Activated CD8-positive, alpha-beta memory T cell treated with anti-CD3 and anti-CD28 coated beads, Interleukin-2, amount 10 ng/mL, durations not matched to agents 7 days and 5 days (primary cell): ENCODE measurements around the gene LHX6. TPM values are rescaled to one million over a fixed set of nuclear protein-coding genes. Genes with fewer than 3 reads are reported as not detected.

Experiments
- ATAC-seq: fragments of 150-1000 bp; cut with Tn5 transposase; one replicate; pipeline ENCODE4 v1.10.0; 2021; ENCODE audit warnings: moderate library complexity
- CTCF ChIA-PET: fragments of 350-600 bp; sonication (Branson Sonifier 250); formaldehyde crosslinking; loops from one replicate; lab custom pipeline; 2021; ENCODE audit warnings: antibody characterized with exemption; lab: Charles Lee
- DNase-seq: peaks from one replicate; pipeline ENCODE4 v3.0.0-alpha.2; 2020
- H3K27ac Mint-ChIP-seq: one replicate; pipeline ENCODE4 v1.8.0; 2021; ENCODE audit warnings: mild to moderate bottlenecking, mixed read lengths
- H3K27me3 Mint-ChIP-seq: one replicate; pipeline ENCODE4 v1.8.0; 2021; ENCODE audit warnings: mixed read lengths
- H3K36me3 Mint-ChIP-seq: one replicate; pipeline ENCODE4 v1.8.0; 2021; ENCODE audit warnings: mild to moderate bottlenecking, mixed read lengths
- H3K4me1 Mint-ChIP-seq: one replicate; pipeline ENCODE4 v1.8.0; 2021; ENCODE audit warnings: mixed read lengths
- H3K4me3 Mint-ChIP-seq: one replicate; pipeline ENCODE4 v1.8.0; 2021; ENCODE audit warnings: mild to moderate bottlenecking, moderate library complexity, mixed read lengths
- H3K9me3 Mint-ChIP-seq: one replicate; pipeline ENCODE4 v1.8.0; 2022; ENCODE audit warnings: low read depth, mixed read lengths
- total RNA-seq, 2 experiments: library from RNA; stranded (reverse); gene quantifications; one replicate each; pipeline ENCODE4 v1.2.3, GENCODE V29; 2021

Gene LHX6
- total RNA-seq, 2 experiments from 2014 or later = not detected

DNA sequence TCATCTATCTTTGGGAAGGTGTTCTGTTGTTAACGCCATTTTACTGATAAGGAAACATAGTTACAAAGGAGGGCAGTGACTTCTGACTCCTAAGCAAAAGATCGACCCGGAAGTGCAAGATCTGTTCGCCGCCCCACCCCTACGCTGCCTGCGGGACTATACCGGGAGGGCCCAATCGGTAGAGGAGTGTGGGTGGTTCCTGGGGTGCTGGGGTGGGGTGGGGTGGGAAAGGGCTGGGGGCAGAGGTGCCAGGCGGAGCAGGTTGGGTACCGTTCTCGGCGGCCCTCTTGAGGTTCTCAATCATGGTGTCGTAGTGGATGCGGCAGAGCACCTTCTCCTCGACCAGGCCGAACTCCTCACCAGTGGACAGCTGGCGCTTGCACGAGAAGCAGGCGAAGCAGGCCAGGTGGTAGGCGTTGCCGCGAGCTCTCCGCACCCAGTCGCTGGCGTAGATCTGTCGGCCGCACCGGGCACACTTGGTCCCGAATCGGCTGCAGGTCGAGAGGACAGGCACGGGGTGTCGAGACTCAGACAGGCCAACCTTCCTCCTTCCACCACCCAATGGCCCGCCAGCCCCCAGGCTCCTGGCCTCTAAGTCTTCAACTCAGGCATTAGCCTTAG, 11.8 kb downstream of the LHX6 start:
- H3K9me3 Mint-ChIP-seq = no peaks in the 10 kb centered on the region
- H3K4me1 Mint-ChIP-seq = peaks cover 21% of the 10 kb centered on the region
- ATAC-seq (no peak), DNase-seq (no peak)
- peaks cover 90% of the 10 kb centered on the region for H3K27me3 Mint-ChIP-seq
- H3K36me3 Mint-ChIP-seq = no peaks in the 10 kb centered on the region
- no peak overlapping the region for H3K4me3 Mint-ChIP-seq
- no peak overlapping the region for H3K27ac Mint-ChIP-seq
- CTCF ChIA-PET = interaction anchor here (1.8 kb wide), 1 partner anchor 118 kb away, joined by 5 read pairs; no protein-coding TSS in a partner anchor

- peaks cover 90% of the 10 kb centered on the region for H3K27me3 Mint-ChIP-seq
- ATAC-seq (no peak), DNase-seq (no peak)
- H3K27ac Mint-ChIP-seq = no peak overlapping the region
- H3K4me3 Mint-ChIP-seq = no peak overlapping the region
- H3K36me3 Mint-ChIP-seq = no peaks in the 10 kb centered on the region
- no peaks in the 10 kb centered on the region for H3K9me3 Mint-ChIP-seq
- peaks cover 21% of the 10 kb centered on the region for H3K4me1 Mint-ChIP-seq
- CTCF ChIA-PET = no interaction called here
Measured at GRCh38 chr9:122216138-122216797, 12.5 kb downstream of the LHX6 start.

DNA sequence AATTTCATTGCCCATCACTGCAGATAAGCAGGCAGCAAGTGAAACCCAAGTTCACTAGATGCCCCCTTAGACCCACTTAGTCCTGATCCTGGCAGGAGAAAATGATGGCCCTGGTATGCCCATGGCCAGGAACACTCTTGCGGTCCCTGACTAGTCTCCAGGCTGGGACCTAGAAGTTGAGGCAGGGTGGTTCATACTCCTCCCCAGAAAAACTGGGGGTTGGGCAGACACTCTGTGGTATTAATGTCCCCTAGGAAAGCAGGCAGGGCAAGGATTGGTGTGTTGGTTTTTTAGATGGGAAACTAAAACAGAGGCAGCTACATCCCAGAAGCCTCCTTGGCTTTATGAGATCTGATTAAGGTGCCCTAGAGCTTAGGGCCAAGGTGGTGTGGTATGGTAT, 13.1 kb downstream of the LHX6 start:
- peaks cover 21% of the 10 kb centered on the region for H3K4me1 Mint-ChIP-seq
- peaks cover 90% of the 10 kb centered on the region for H3K27me3 Mint-ChIP-seq
- no peaks in the 10 kb centered on the region for H3K9me3 Mint-ChIP-seq
- no peaks in the 10 kb centered on the region for H3K36me3 Mint-ChIP-seq
- DNase-seq (no peak), ATAC-seq (no peak)
- CTCF ChIA-PET = interaction anchor here (0.6 kb wide), 1 partner anchor 56 kb away, joined by 3 read pairs; the partner anchor contains the start of genes MORN5 and NDUFA8
- no peak overlapping the region for H3K27ac Mint-ChIP-seq
- H3K4me3 Mint-ChIP-seq = no peak overlapping the region

GRCh38 chr9:122214507-122214906, 14.2 kb downstream of the LHX6 start:
- ATAC-seq (no peak), DNase-seq (no peak)
- no peak overlapping the region for H3K27ac Mint-ChIP-seq
- CTCF ChIA-PET = interaction anchor here (1.4 kb wide), 1 partner anchor 8 kb away, joined by 3 read pairs; no protein-coding TSS in a partner anchor
- peaks cover 17% of the 10 kb centered on the region for H3K4me1 Mint-ChIP-seq
- no peaks in the 10 kb centered on the region for H3K36me3 Mint-ChIP-seq
- no peak overlapping the region for H3K4me3 Mint-ChIP-seq
- peaks cover 78% of the 10 kb centered on the region for H3K27me3 Mint-ChIP-seq
- H3K9me3 Mint-ChIP-seq = no peaks in the 10 kb centered on the region

GRCh38 chr9:122213589-122214413, 15.0 kb downstream of the LHX6 start:
- CTCF ChIA-PET = interaction anchor here (1.4 kb wide), 1 partner anchor 9 kb away, joined by 3 read pairs; no protein-coding TSS in a partner anchor
- peak overlapping the region; percentile 33 for H3K4me3 Mint-ChIP-seq
- H3K27ac Mint-ChIP-seq = no peak overlapping the region
- peaks cover 71% of the 10 kb centered on the region for H3K27me3 Mint-ChIP-seq
- DNase-seq (peak; percentile 69), ATAC-seq (peak; percentile 76)
- no peaks in the 10 kb centered on the region for H3K36me3 Mint-ChIP-seq
- H3K9me3 Mint-ChIP-seq = no peaks in the 10 kb centered on the region
- H3K4me1 Mint-ChIP-seq = peaks cover 11% of the 10 kb centered on the region

DNA sequence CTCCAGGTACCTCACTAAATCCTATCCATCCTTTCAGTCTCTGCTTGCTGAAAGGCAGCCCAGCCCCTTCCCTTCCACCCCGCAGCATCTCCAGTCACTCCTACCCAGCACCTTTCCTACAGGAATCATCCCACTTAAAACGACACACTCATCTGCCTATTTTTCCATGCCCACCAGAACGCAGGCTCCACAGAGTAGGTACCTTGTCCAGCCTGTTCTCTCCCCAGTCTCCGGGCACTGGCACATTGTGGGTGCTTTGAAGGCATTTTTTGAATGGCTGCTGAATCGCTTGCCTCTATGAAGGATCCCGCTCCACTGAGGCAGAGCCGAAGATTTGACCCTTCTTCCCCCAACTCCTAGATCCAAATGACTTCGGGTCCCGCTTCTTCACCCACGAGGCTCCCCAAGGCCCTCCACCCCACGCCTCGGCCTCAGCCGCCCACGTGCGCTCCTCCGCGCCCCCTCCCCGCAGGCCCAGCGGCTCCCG, 15.6 kb downstream of the LHX6 start:
- Mint-ChIP-seq H3K27me3 (peaks cover 65% of the 10 kb centered on the region), H3K4me1 (peaks cover 4% of the 10 kb centered on the region), H3K4me3 (peak overlapping the region; percentile 33), H3K27ac (no peak overlapping the region), H3K9me3 (no peaks in the 10 kb centered on the region), H3K36me3 (no peaks in the 10 kb centered on the region)
- no peak for ATAC-seq
- CTCF ChIA-PET = interaction anchor here (1.4 kb wide), 1 partner anchor 10 kb away, joined by 3 read pairs; no protein-coding TSS in a partner anchor
- DNase-seq = no peak

GRCh38 chr9:122212473-122213004, 16.2 kb downstream of the LHX6 start:
- Mint-ChIP-seq H3K4me3 (no peak overlapping the region), H3K27ac (no peak overlapping the region)
- no peak for ATAC-seq

GRCh38 chr9:122209451-122209850, 19.3 kb downstream of the LHX6 start:
- peaks cover under 1% of the 10 kb centered on the region for H3K4me1 Mint-ChIP-seq
- no peak overlapping the region for H3K27ac Mint-ChIP-seq
- peaks cover 31% of the 10 kb centered on the region for H3K27me3 Mint-ChIP-seq
- ATAC-seq (no peak), DNase-seq (no peak)
- CTCF ChIA-PET = interaction anchor here (1.4 kb wide), 1 partner anchor 84 kb away, joined by 4 read pairs; no protein-coding TSS in a partner anchor
- no peak overlapping the region for H3K4me3 Mint-ChIP-seq
- H3K36me3 Mint-ChIP-seq = no peaks in the 10 kb centered on the region
- no peaks in the 10 kb centered on the region for H3K9me3 Mint-ChIP-seq

More at GRCh38 chr9:122212473-122213004, 16.2 kb downstream of the LHX6 start:
- DNase-seq = no peak
- CTCF ChIA-PET = no interaction called here
- H3K27me3 Mint-ChIP-seq = peaks cover 59% of the 10 kb centered on the region
- peaks cover 2% of the 10 kb centered on the region for H3K4me1 Mint-ChIP-seq
- H3K9me3 Mint-ChIP-seq = no peaks in the 10 kb centered on the region
- H3K36me3 Mint-ChIP-seq = no peaks in the 10 kb centered on the region

- Mint-ChIP-seq H3K36me3 (no peaks in the 10 kb centered on the region), H3K4me1 (no peaks in the 10 kb centered on the region), H3K27me3 (peaks cover 13% of the 10 kb centered on the region), H3K4me3 (no peak overlapping the region), H3K27ac (no peak overlapping the region), H3K9me3 (no peaks in the 10 kb centered on the region)
- CTCF ChIA-PET = interaction anchor here (1.0 kb wide), 1 partner anchor 143 kb away, joined by 3 read pairs; no protein-coding TSS in a partner anchor
- ATAC-seq = no peak
- DNase-seq = no peak
Measured at GRCh38 chr9:122207096-122207495, 21.7 kb downstream of the LHX6 start.

- Mint-ChIP-seq H3K4me1 (no peaks in the 10 kb centered on the region), H3K4me3 (no peak overlapping the region), H3K9me3 (no peaks in the 10 kb centered on the region), H3K27me3 (peaks cover 6% of the 10 kb centered on the region), H3K27ac (no peak overlapping the region), H3K36me3 (no peaks in the 10 kb centered on the region)
- ATAC-seq (no peak), DNase-seq (no peak)
- CTCF ChIA-PET = interaction anchor here (1.0 kb wide), 1 partner anchor 144 kb away, joined by 3 read pairs; no protein-coding TSS in a partner anchor
Measured at GRCh38 chr9:122206118-122207046, 22.4 kb downstream of the LHX6 start.

- CTCF ChIA-PET = no interaction called here
- ATAC-seq (no peak), DNase-seq (no peak)
- no peaks in the 10 kb centered on the region for H3K4me1 Mint-ChIP-seq
- H3K36me3 Mint-ChIP-seq = no peaks in the 10 kb centered on the region
- no peak overlapping the region for H3K27ac Mint-ChIP-seq
- no peaks in the 10 kb centered on the region for H3K27me3 Mint-ChIP-seq
- no peak overlapping the region for H3K4me3 Mint-ChIP-seq
- H3K9me3 Mint-ChIP-seq = no peaks in the 10 kb centered on the region
Measured at GRCh38 chr9:122205176-122205575, 23.6 kb downstream of the LHX6 start.

- CTCF ChIA-PET = no interaction called here
- no peaks in the 10 kb centered on the region for H3K27me3 Mint-ChIP-seq
- DNase-seq = no peak
- no peaks in the 10 kb centered on the region for H3K4me1 Mint-ChIP-seq
- H3K4me3 Mint-ChIP-seq = no peak overlapping the region
- no peaks in the 10 kb centered on the region for H3K36me3 Mint-ChIP-seq
- ATAC-seq = no peak
- no peak overlapping the region for H3K27ac Mint-ChIP-seq
- no peaks in the 10 kb centered on the region for H3K9me3 Mint-ChIP-seq
Measured at GRCh38 chr9:122204491-122204890, 24.3 kb downstream of the LHX6 start.
